GM12878 (cell line): ENCODE data around the gene TRDN. TPM values are rescaled to one million over a fixed set of nuclear protein-coding genes. Genes with fewer than 3 reads are reported as not detected.

ENCODE experiments used
- ATAC-seq: fragments of 200-7000 bp; cut with Tn5 transposase; 3 replicates; pipeline ENCODE4 v1.9.1; 2020; ENCODE audit warnings: mild to moderate bottlenecking, moderate library complexity
- BruUV-seq: library from RNA; stranded (reverse); fragments of 400-500 nt; replicated peaks from 2 replicates; lab custom pipeline; 2021; lab: Mats Ljungman, UMichigan
- CTCF ChIA-PET: fragments of 300-600 bp; sonication (Branson Sonifier 250); formaldehyde crosslinking; extraction: SDS; loops from one replicate; lab custom pipeline; 2021; ENCODE audit warnings: inconsistent platforms; lab: Yijun Ruan, JAX
- POLR2A ChIA-PET: fragments of 350-600 bp; formaldehyde crosslinking; extraction: SDS; loops from one replicate; lab custom pipeline; 2021; ENCODE audit warnings: inconsistent platforms; lab: Charles Lee
- RAD21 ChIA-PET: fragments of 300-600 bp; sonication (Branson Sonifier 250); formaldehyde crosslinking; loops from one replicate; lab custom pipeline; 2023; ENCODE audit warnings: antibody characterized with exemption; ENCODE audit not compliant: unreplicated experiment; lab: Charles Lee
- SMC1A ChIA-PET: fragments of 300-600 bp; sonication (Branson Sonifier 250); formaldehyde crosslinking; loops from one replicate; lab custom pipeline; 2023; ENCODE audit not compliant: unreplicated experiment, uncharacterized antibody; lab: Charles Lee
- DNase-seq: peaks from one replicate; pipeline ENCODE4 v3.0.0-alpha.2; 2011; ENCODE audit warnings: low read depth, low spot score
- FAIRE-seq: peaks from 3 replicates; lab custom pipeline; 2011; peaks lifted over from hg19 to GRCh38; lab: Jason Lieb, UNC
- H2AFZ ChIP-seq: 2 replicates; pipeline ENCODE4 v1.6.0; 2011; ENCODE audit warnings: low read depth, low read length, control low read depth; ENCODE audit not compliant: control insufficient read depth
- H3K27ac ChIP-seq: 2 replicates; pipeline ENCODE4 v1.5.1; 2011; ENCODE audit warnings: control low read depth; ENCODE audit not compliant: control insufficient read depth, insufficient read depth
- H3K27me3 ChIP-seq, 2 experiments: replicated peaks in 1 of 2; 2 replicates each; pipeline versions ENCODE4 v1.6.0 to v1.6.1; 2011; ENCODE audit warnings: low read length in 1 of 2; ENCODE audit not compliant: control insufficient read depth in 2 of 2, insufficient read depth in 2 of 2
- H3K36me3 ChIP-seq, 2 experiments: 2 replicates each; pipeline ENCODE4 v1.5.1; 2011; ENCODE audit warnings: low read length in 1 of 2; ENCODE audit not compliant: control insufficient read depth in 2 of 2, insufficient read depth in 2 of 2
- H3K4me1 ChIP-seq: 2 replicates; pipeline ENCODE4 v1.6.1; 2011; ENCODE audit warnings: mild to moderate bottlenecking, low read length, moderate library complexity, mixed read lengths; ENCODE audit not compliant: control insufficient read depth, insufficient read depth
- H3K4me2 ChIP-seq: 2 replicates; pipeline ENCODE4 v1.6.0; 2011; ENCODE audit warnings: control low read depth; ENCODE audit not compliant: control insufficient read depth, insufficient read depth
- H3K4me3 ChIP-seq: fragments of 200-600 bp; sonication (generic); 2 replicates; pipeline ENCODE4 v1.5.1; 2016
- H3K79me2 ChIP-seq: 2 replicates; pipeline ENCODE4 v1.6.0; 2011; ENCODE audit warnings: low read length; ENCODE audit not compliant: control insufficient read depth, insufficient read depth
- H3K9ac ChIP-seq: 2 replicates; pipeline ENCODE4 v1.8.0; 2011; ENCODE audit warnings: low read length, control low read depth, mixed read lengths; ENCODE audit not compliant: control insufficient read depth, insufficient read depth
- H3K9me3 ChIP-seq: replicated peaks from 3 replicates; pipeline ENCODE4 v1.5.1; 2011; ENCODE audit warnings: mild to moderate bottlenecking, low read length; ENCODE audit not compliant: control insufficient read depth, insufficient read depth
- H4K20me1 ChIP-seq: 2 replicates; pipeline ENCODE4 v1.6.0; 2011; ENCODE audit not compliant: control insufficient read depth, insufficient read depth
- EZH2 ChIP-seq: IDR thresholded peaks from 2 replicates; pipeline ENCODE4 v1.6.1; 2012; ENCODE audit warnings: low read depth, mild to moderate bottlenecking, control low read depth, inconsistent platforms, low read length, borderline replicate concordance; ENCODE audit not compliant: control insufficient read depth
- IKZF2 ChIP-seq, 2 experiments: fragments of 450-650 bp; IDR thresholded peaks; 2 replicates each; pipeline ENCODE4 v1.6.1; 2017; ENCODE audit warnings: mild to moderate bottlenecking in 2 of 2, moderate library complexity in 2 of 2
- PKNOX1 ChIP-seq: fragments of 450-650 bp; IDR thresholded peaks from 2 replicates; pipeline ENCODE4 v1.6.1; 2016; ENCODE audit warnings: mild to moderate bottlenecking
- RAD21 ChIP-seq: IDR thresholded peaks from 2 replicates; pipeline ENCODE4 v1.6.1; 2011; ENCODE audit warnings: mild to moderate bottlenecking, low read depth, low read length, moderate library complexity; ENCODE audit not compliant: insufficient read depth
- ZNF592 ChIP-seq: fragments of 450-650 bp; IDR thresholded peaks from 2 replicates; pipeline ENCODE4 v1.6.1; 2017; ENCODE audit warnings: mild to moderate bottlenecking, moderate library complexity
- WGBS: methylation state at CpG from one replicate; pipeline ENCODE4 v1.1.6; 2016; ENCODE audit warnings: low lambda C conversion rate; ENCODE audit not compliant: insufficient replicate concordance, insufficient coverage; ENCODE audit errors: missing lambda C conversion rate; 5-methylcytosine and 5-hydroxymethylcytosine counted together
- in situ Hi-C: fragments of 300-500 bp; cut with MboI; formaldehyde crosslinking; loops from 9 replicates; pipeline ENCODE4 v1.14.3; 2018; ENCODE audit warnings: mixed read lengths
- intact Hi-C: fragments of 100-400 bp; cut with micrococcal nuclease; formaldehyde crosslinking; loops from one replicate; pipeline ENCODE4 v1.14.2; 2022; ENCODE audit not compliant: unreplicated experiment
- polyA plus RNA-seq, 11 experiments: library from polyadenylated mRNA; depleted of rRNA in 4 of 11; unstranded in 6 of 11; stranded (reverse) in 5 of 11; fragments of >200 nt; fragmentation: Nextera tagmentation in 4 of 11; fragmentation: Illumina TruSeq in 1 of 11; extraction: Ambion mirVana in 4 of 11; extraction: Trizol in 1 of 11; gene quantifications; 1 replicate in 1 of 11; 2 replicates in 10 of 11; pipeline versions ENCODE4 v1.2.1 to v1.2.3, GENCODE V29; 2011 to 2016; ENCODE audit warnings: inconsistent platforms in 2 of 11, missing spikeins in 2 of 11, low read depth in 1 of 11
- total RNA-seq, 4 experiments: library from RNA; depleted of rRNA in 3 of 4; stranded (reverse); fragments of >200 nt in 3 of 4; fragmentation: Illumina TruSeq in 1 of 4; extraction: Trizol in 1 of 4; gene quantifications; 2 replicates each; pipeline versions ENCODE4 v1.2.1 to v1.2.3, GENCODE V29; 2013 to 2021

TRDN gene
- total and polyA plus RNA-seq, 10 of the 15 experiments (the other 5 are each of a cell fraction or from before 2014, with no cell fraction given), result not detected

GRCh38 chr6:123527406-123527805 lies 109.3 kb downstream of the TRDN start:
- no peaks in the 10 kb centered on the region for H3K79me2 ChIP-seq
- no peak overlapping the region for H3K27ac ChIP-seq
- ChIA-PET SMC1A (interaction anchor here (1.1 kb wide), 1 partner anchor 9 kb away, joined by 4 read pairs; no protein-coding TSS in a partner anchor), RAD21 (no interaction called here), POLR2A (no interaction called here), CTCF (no interaction called here)
- in situ Hi-C loops (no loop called here), intact Hi-C loops (no loop called here)
- H3K4me1 ChIP-seq, result no peaks in the 10 kb centered on the region
- H4K20me1 ChIP-seq, result no peaks in the 10 kb centered on the region
- H3K27me3 ChIP-seq, result no peaks in the 10 kb centered on the region
- TF ChIP-seq RAD21 (no peak), EZH2 (no peak), PKNOX1 (no peak)
- WGBS, result 42% methylated on average over 3 of the region's 3 CpGs
- FAIRE-seq, result no peak
- no peaks in the 10 kb centered on the region for H3K36me3 ChIP-seq
- H3K9me3 ChIP-seq, result no peaks in the 10 kb centered on the region
- ATAC-seq, result no peak
- no TSS peak for BruUV-seq
- no peak for DNase-seq
- H2AFZ ChIP-seq, result no peak overlapping the region
- H3K4me2 ChIP-seq, result no peak overlapping the region
- no peak overlapping the region for H3K9ac ChIP-seq
- no peak overlapping the region for H3K4me3 ChIP-seq

- Histone ChIP-seq H3K27me3 (no peaks in the 10 kb centered on the region), H3K79me2 (no peaks in the 10 kb centered on the region), H3K4me1 (no peaks in the 10 kb centered on the region), H3K4me3 (no peak overlapping the region), H3K9ac (no peak overlapping the region), H2AFZ (no peak overlapping the region), H3K9me3 (no peaks in the 10 kb centered on the region), H4K20me1 (no peaks in the 10 kb centered on the region), H3K36me3 (no peaks in the 10 kb centered on the region), H3K27ac (no peak overlapping the region), H3K4me2 (no peak overlapping the region)
- DNase-seq, result no peak
- ChIA-PET RAD21 (no interaction called here), POLR2A (no interaction called here), SMC1A (no interaction called here), CTCF (interaction anchor here (1.5 kb wide), 1 partner anchor 13 kb away, joined by 4 read pairs; no protein-coding TSS in a partner anchor)
- intact Hi-C loops (no loop called here), in situ Hi-C loops (no loop called here)
- ATAC-seq, result no peak; the same call in 2 of the 3 replicates
- WGBS, result 3% methylated on average over 2 of the region's 2 CpGs
- no peak for FAIRE-seq
- BruUV-seq, result no TSS peak
- TF ChIP-seq IKZF2 (IDR thresholded peaks at IDR 0.05), result no peak
- no peak for TF ChIP-seq ZNF592
- TF ChIP-seq RAD21, result no peak
Measured at GRCh38 chr6:123526128-123526527, 110.6 kb downstream of the TRDN start.
